ENCODE results near the gene TRMU. TPM values are rescaled to one million over a fixed set of nuclear protein-coding genes. Genes with fewer than 3 reads are reported as not detected.
A peak's percentile ranks its signal among the peaks of the same experiment; 100 is the strongest.

The TRMU gene
- total RNA-seq, 2 donors from 2014 or later: 79.7 to 84.5 TPM

GRCh38 chr22:46354993-46355305 is 19.4 kb downstream of the TRMU start:
- Mint-ChIP-seq H3K27me3 (ENCODE audit: insufficient read depth) (no peaks in the 10 kb centered on the region), H3K27ac (no peak overlapping the region), H3K4me3 (no peak overlapping the region), H3K4me1 (no peaks in the 10 kb centered on the region), H3K36me3 (ENCODE audit: low read depth) (peaks cover 63% of the 10 kb centered on the region), H3K9me3 (no peaks in the 10 kb centered on the region)
- H3K9ac ChIP-seq (ENCODE audit: extremely low read depth, low read length, poor library complexity, severe bottlenecking): no peak overlapping the region
- TF ChIP-seq, protein P1, sequence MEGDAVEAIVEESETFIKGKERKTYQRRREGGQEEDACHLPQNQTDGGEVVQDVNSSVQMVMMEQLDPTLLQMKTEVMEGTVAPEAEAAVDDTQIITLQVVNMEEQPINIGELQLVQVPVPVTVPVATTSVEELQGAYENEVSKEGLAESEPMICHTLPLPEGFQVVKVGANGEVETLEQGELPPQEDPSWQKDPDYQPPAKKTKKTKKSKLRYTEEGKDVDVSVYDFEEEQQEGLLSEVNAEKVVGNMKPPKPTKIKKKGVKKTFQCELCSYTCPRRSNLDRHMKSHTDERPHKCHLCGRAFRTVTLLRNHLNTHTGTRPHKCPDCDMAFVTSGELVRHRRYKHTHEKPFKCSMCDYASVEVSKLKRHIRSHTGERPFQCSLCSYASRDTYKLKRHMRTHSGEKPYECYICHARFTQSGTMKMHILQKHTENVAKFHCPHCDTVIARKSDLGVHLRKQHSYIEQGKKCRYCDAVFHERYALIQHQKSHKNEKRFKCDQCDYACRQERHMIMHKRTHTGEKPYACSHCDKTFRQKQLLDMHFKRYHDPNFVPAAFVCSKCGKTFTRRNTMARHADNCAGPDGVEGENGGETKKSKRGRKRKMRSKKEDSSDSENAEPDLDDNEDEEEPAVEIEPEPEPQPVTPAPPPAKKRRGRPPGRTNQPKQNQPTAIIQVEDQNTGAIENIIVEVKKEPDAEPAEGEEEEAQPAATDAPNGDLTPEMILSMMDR (conservative IDR thresholded peaks at IDR 0.05): no peak
- H3K27ac ChIP-seq (ENCODE audit: low read depth, low read length): no peak overlapping the region
- WGBS, 2 experiments (ENCODE audit: insufficient coverage in 1 of 2, insufficient read length in 1 of 2): 88 to 95% methylated on average over 5 to 7 of the region's 7 CpGs
- H3K27me3 ChIP-seq (ENCODE audit: control insufficient read depth, insufficient read depth, low read length, poor library complexity, severe bottlenecking): no peaks in the 10 kb centered on the region
- peaks cover 76% of the 10 kb centered on the region for H3K36me3 ChIP-seq (ENCODE audit: control insufficient read depth, insufficient read depth, low read length)
- no peak overlapping the region for H3K4me3 ChIP-seq (ENCODE audit: low read length)
- H3K9me3 ChIP-seq (ENCODE audit: control insufficient read depth, low read length): no peaks in the 10 kb centered on the region
- no peaks in the 10 kb centered on the region for H3K4me1 ChIP-seq (ENCODE audit: control insufficient read depth, insufficient read depth, low read length)
- DNase-seq: no peak

- Histone ChIP-seq H3K36me3 (ENCODE audit: control insufficient read depth, insufficient read depth, low read length) (peaks cover 75% of the 10 kb centered on the region), H3K4me1 (ENCODE audit: control insufficient read depth, insufficient read depth, low read length) (no peaks in the 10 kb centered on the region), H3K27me3 (ENCODE audit: control insufficient read depth, insufficient read depth, low read length, poor library complexity, severe bottlenecking) (no peaks in the 10 kb centered on the region), H3K27ac (ENCODE audit: low read depth, low read length) (no peak overlapping the region), H3K9ac (ENCODE audit: extremely low read depth, low read length, poor library complexity, severe bottlenecking) (no peak overlapping the region), H3K4me3 (ENCODE audit: low read length) (no peak overlapping the region), H3K9me3 (ENCODE audit: control insufficient read depth, low read length) (no peaks in the 10 kb centered on the region)
- Mint-ChIP-seq H3K4me1 (no peaks in the 10 kb centered on the region), H3K4me3 (no peak overlapping the region), H3K27ac (no peak overlapping the region), H3K27me3 (ENCODE audit: insufficient read depth) (no peaks in the 10 kb centered on the region), H3K9me3 (no peaks in the 10 kb centered on the region), H3K36me3 (ENCODE audit: low read depth) (peaks cover 63% of the 10 kb centered on the region)
- peak; percentile 96 for DNase-seq
- WGBS, 2 experiments (ENCODE audit: insufficient coverage in 1 of 2, insufficient read length in 1 of 2): 60 to 68% methylated on average over 16 to 22 of the region's 22 CpGs
- TF ChIP-seq, protein P1 (conservative IDR thresholded peaks at IDR 0.05): peak; percentile 91
These were observed 20.0 kb downstream of the TRMU start for GRCh38 chr22:46355369-46355995.

DNA sequence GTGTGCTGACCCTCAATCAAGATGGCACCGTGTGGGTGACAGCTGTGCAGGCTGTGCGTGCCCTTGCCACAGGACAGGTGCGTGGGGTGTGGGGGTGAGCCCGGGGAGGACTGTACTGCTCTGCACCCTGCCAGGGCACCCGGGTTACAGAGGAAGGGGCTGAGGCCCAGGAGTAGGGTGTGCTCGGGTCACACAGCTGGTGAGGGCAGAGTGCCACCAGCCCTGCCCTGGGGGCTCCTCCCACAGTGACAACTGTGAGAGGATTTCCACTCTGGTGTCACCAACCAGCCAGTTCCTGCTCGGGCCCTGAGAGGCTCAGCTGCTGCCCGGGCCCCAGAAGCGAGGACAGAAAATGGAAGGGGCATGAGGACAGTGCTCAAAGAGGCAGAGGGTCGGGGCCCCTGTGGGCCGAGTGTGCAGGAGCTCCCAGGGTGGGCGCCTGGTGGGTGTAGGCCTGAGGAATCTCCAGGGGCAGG is 20.5 kb downstream of the TRMU start:
- TF ChIP-seq, protein P1 (conservative IDR thresholded peaks at IDR 0.05): no peak
- H3K27me3 Mint-ChIP-seq (ENCODE audit: insufficient read depth): no peaks in the 10 kb centered on the region
- H3K27ac Mint-ChIP-seq: no peak overlapping the region
- no peak overlapping the region for H3K4me3 Mint-ChIP-seq
- 90 to 100% methylated on average over 1 to 12 of the region's 12 CpGs for WGBS, 2 experiments (ENCODE audit: insufficient coverage in 1 of 2, insufficient read length in 1 of 2)
- H3K9me3 ChIP-seq (ENCODE audit: control insufficient read depth, low read length): no peaks in the 10 kb centered on the region
- no peak overlapping the region for H3K27ac ChIP-seq (ENCODE audit: low read depth, low read length)
- DNase-seq: no peak
- H3K4me1 ChIP-seq (ENCODE audit: control insufficient read depth, insufficient read depth, low read length): no peaks in the 10 kb centered on the region
- H3K36me3 Mint-ChIP-seq (ENCODE audit: low read depth): peaks cover 62% of the 10 kb centered on the region
- no peak overlapping the region for H3K9ac ChIP-seq (ENCODE audit: extremely low read depth, low read length, poor library complexity, severe bottlenecking)
- peaks cover 73% of the 10 kb centered on the region for H3K36me3 ChIP-seq (ENCODE audit: control insufficient read depth, insufficient read depth, low read length)
- H3K4me3 ChIP-seq (ENCODE audit: low read length): no peak overlapping the region
- H3K27me3 ChIP-seq (ENCODE audit: control insufficient read depth, insufficient read depth, low read length, poor library complexity, severe bottlenecking): no peaks in the 10 kb centered on the region
- H3K4me1 Mint-ChIP-seq: no peaks in the 10 kb centered on the region
- no peaks in the 10 kb centered on the region for H3K9me3 Mint-ChIP-seq
